Cortex of kidney (tissue), 1 donor: Measurements from ENCODE around the gene MICAL2.

Experiments used
- DNase-seq: peaks from one replicate; lab custom pipeline; 2025; lab: John Stamatoyannopoulos, UW

Gene MICAL2

GRCh38 chr11:12211331-12212065 lies 101.1 kb downstream of the MICAL2 start:
- no peak for DNase-seq

- DNase-seq: no peak
These were observed 101.9 kb downstream of the MICAL2 start for GRCh38 chr11:12212174-12212820.

- no peak for DNase-seq
These were observed 102.4 kb downstream of the MICAL2 start for GRCh38 chr11:12212821-12213185.

GRCh38 chr11:12213883-12214282 lies 103.5 kb downstream of the MICAL2 start:
- DNase-seq: no peak

- DNase-seq: no peak
These were observed 104.4 kb downstream of the MICAL2 start for GRCh38 chr11:12214751-12215150.

GRCh38 chr11:12215181-12215593 lies 104.8 kb downstream of the MICAL2 start:
- no peak for DNase-seq

GRCh38 chr11:12216041-12216451 lies 105.7 kb downstream of the MICAL2 start:
- no peak for DNase-seq

- no peak for DNase-seq
These were observed 106.4 kb downstream of the MICAL2 start for GRCh38 chr11:12216671-12217374.

GRCh38 chr11:12217879-12218278 lies 107.5 kb downstream of the MICAL2 start:
- no peak for DNase-seq

- no peak for DNase-seq
These were observed 108.5 kb downstream of the MICAL2 start for GRCh38 chr11:12218909-12219308.

- no peak for DNase-seq
These were observed 109.4 kb downstream of the MICAL2 start for GRCh38 chr11:12219757-12220156.

GRCh38 chr11:12220305-12220704 lies 109.9 kb downstream of the MICAL2 start:
- DNase-seq: no peak

GRCh38 chr11:12221051-12221535 lies 110.7 kb downstream of the MICAL2 start:
- no peak for DNase-seq

- DNase-seq: no peak
These were observed 111.8 kb downstream of the MICAL2 start for GRCh38 chr11:12222055-12222792.

GRCh38 chr11:12223771-12224536 lies 113.6 kb downstream of the MICAL2 start:
- DNase-seq: no peak

- no peak for DNase-seq
These were observed 114.1 kb downstream of the MICAL2 start for GRCh38 chr11:12224537-12224893.

- no peak for DNase-seq
These were observed 114.8 kb downstream of the MICAL2 start for GRCh38 chr11:12225046-12225739.

GRCh38 chr11:12226093-12226492 lies 115.7 kb downstream of the MICAL2 start:
- no peak for DNase-seq

GRCh38 chr11:12229450-12230229 lies 119.2 kb downstream of the MICAL2 start:
- DNase-seq: no peak

GRCh38 chr11:12232160-12232559 lies 121.8 kb downstream of the MICAL2 start:
- no peak for DNase-seq
